Measurements from ENCODE around the gene NUP88. TPM values are rescaled to one million over a fixed set of nuclear protein-coding genes. Genes with fewer than 3 reads are reported as not detected.

The NUP88 gene
- total RNA-seq, 1 experiment from 2014 or later, result 93.2 TPM

DNA sequence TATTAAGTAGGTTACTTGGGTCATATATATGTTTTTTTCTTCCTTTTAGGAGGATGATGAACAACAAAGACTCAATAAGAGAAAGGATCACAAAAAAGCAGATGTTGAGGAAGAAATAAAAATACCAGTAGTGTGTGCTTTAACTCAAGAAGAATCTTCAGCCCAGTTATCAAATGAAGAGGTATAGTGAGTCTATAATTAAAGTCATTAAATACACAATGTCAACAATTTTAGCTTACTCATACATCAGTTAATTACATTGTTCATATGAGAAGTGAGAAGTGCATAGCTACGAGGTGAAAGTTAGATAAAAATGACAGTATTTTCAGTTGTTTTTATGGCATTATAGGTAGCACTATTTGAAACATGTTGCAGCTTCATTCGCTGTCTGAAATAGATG lies 65.2 kb downstream of the NUP88 start:
- ChIA-PET CTCF (no interaction called here), RAD21 (ENCODE audit: low non-redundant PET in 1 of 2, low total read pairs in 2 of 2, uncharacterized antibody in 2 of 2, unreplicated experiment in 2 of 2) (no interaction called here), POLR2A (no interaction called here)
- no TSS peak for BruUV-seq (replicated peaks)
- DNase-seq (ENCODE audit: low read depth, low spot score), result no peak
- Histone ChIP-seq H3K27me3 (ENCODE audit: insufficient read depth, low read length) (no peaks in the 10 kb centered on the region), H3K9ac (ENCODE audit: low read length) (no peak overlapping the region), H2AFZ (ENCODE audit: low read depth, low read length, poor library complexity, severe bottlenecking) (no peak overlapping the region), H3K9me3 (ENCODE audit: control insufficient read depth in 1 of 2, insufficient read depth in 1 of 2, low read depth in 1 of 2, low read length in 2 of 2) (no peaks in the 10 kb centered on the region), H3K27ac (ENCODE audit: low read depth, low read length) (no peak overlapping the region), H4K20me1 (ENCODE audit: insufficient read depth) (no peaks in the 10 kb centered on the region), H3K36me3 (ENCODE audit: control insufficient read depth in 1 of 2, insufficient read depth in 2 of 2, low read length in 2 of 2) (peaks cover 16 to 33% of the 10 kb centered on the region in 2 experiments), H3K79me2 (ENCODE audit: insufficient read depth, low read length) (no peaks in the 10 kb centered on the region), H3K9me2 (ENCODE audit: insufficient read depth) (no peaks in the 10 kb centered on the region), H3K4me1 (ENCODE audit: control insufficient read depth in 1 of 2, insufficient read depth in 2 of 2, low read length in 2 of 2) (no peaks in the 10 kb centered on the region), H3K4me3 (replicated peaks in 1 of 2; ENCODE audit: low read depth in 1 of 2, low read length in 2 of 2) (no peak overlapping the region), H3K4me2 (ENCODE audit: low read length) (no peak overlapping the region)
- TF ChIP-seq EZH2 (IDR thresholded peaks at IDR 0.05) (no peak), YY1 (IDR thresholded peaks at IDR 0.05; ENCODE audit: extremely low read depth, insufficient replicate concordance, low read depth, low read length) (no peak), CEBPB (IDR thresholded peaks at IDR 0.05; ENCODE audit: low read depth) (no peak), POLR2A (IDR thresholded peaks at IDR 0.05; ENCODE audit: borderline replicate concordance, extremely low read depth, insufficient read depth, insufficient read length) (no peak), ZFX (IDR thresholded peaks at IDR 0.05) (no peak)
- TF ChIP-seq, protein P1, sequence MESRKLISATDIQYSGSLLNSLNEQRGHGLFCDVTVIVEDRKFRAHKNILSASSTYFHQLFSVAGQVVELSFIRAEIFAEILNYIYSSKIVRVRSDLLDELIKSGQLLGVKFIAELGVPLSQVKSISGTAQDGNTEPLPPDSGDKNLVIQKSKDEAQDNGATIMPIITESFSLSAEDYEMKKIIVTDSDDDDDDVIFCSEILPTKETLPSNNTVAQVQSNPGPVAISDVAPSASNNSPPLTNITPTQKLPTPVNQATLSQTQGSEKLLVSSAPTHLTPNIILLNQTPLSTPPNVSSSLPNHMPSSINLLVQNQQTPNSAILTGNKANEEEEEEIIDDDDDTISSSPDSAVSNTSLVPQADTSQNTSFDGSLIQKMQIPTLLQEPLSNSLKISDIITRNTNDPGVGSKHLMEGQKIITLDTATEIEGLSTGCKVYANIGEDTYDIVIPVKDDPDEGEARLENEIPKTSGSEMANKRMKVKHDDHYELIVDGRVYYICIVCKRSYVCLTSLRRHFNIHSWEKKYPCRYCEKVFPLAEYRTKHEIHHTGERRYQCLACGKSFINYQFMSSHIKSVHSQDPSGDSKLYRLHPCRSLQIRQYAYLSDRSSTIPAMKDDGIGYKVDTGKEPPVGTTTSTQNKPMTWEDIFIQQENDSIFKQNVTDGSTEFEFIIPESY (IDR thresholded peaks at IDR 0.05; ENCODE audit: extremely low read depth, insufficient replicate concordance, low read length), result no peak
- TF ChIP-seq, protein P2, sequence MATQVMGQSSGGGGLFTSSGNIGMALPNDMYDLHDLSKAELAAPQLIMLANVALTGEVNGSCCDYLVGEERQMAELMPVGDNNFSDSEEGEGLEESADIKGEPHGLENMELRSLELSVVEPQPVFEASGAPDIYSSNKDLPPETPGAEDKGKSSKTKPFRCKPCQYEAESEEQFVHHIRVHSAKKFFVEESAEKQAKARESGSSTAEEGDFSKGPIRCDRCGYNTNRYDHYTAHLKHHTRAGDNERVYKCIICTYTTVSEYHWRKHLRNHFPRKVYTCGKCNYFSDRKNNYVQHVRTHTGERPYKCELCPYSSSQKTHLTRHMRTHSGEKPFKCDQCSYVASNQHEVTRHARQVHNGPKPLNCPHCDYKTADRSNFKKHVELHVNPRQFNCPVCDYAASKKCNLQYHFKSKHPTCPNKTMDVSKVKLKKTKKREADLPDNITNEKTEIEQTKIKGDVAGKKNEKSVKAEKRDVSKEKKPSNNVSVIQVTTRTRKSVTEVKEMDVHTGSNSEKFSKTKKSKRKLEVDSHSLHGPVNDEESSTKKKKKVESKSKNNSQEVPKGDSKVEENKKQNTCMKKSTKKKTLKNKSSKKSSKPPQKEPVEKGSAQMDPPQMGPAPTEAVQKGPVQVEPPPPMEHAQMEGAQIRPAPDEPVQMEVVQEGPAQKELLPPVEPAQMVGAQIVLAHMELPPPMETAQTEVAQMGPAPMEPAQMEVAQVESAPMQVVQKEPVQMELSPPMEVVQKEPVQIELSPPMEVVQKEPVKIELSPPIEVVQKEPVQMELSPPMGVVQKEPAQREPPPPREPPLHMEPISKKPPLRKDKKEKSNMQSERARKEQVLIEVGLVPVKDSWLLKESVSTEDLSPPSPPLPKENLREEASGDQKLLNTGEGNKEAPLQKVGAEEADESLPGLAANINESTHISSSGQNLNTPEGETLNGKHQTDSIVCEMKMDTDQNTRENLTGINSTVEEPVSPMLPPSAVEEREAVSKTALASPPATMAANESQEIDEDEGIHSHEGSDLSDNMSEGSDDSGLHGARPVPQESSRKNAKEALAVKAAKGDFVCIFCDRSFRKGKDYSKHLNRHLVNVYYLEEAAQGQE (IDR thresholded peaks at IDR 0.05; ENCODE audit: low read depth), result no peak
- no peak for ATAC-seq
- intact Hi-C loops (cut with micrococcal nuclease), result no loop called here

All from HCT116 (cell line).